Measurements from ENCODE around the gene SET.
"Not testable (repeated sequence)": the region's sequence is repeated elsewhere in the genome, so short reads cannot be mapped to it uniquely, and the experiment has no call there.

Gene SET

DNA sequence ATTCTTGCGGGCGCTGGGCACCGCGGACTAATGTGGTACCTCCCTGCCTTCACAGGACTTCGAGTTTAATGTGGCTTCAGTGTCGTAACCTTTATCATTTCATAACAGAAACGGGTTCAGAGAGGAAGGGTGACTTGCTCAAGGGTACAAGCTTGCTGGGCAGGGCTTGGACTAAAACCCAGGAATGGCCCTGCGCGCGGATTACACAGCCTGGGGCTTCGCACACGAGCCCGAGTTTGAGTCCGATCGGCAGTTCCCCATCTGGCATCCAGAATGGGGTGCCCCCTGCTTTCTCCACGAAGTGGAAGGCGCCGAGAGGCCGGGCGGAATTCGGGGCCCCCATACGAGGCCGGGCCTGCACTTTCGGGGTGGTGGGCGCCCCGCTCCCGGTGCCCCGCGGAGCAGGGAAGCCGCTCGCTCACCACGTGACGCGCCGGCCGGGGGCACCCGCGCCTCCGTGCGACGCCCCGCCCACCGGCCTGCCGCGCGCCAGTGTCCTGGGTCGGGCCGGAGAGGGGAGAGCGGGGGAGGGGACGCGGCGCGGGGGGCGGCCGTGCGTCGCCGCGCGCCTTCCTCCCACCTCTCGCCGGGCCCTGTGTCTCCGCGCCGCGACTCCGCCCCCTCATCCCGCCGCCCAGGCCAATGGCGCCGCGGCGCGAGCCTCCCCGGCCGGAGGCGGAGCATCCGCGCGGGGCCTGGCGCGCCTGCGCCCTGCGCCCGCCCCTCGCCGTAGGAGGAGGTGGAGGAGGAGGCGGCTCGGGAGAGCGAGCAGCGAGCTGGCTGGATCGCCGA is at the start of gene SET:
TSS of gene SET (plus strand) at position 722 of the 792 bp plus-strand sequence. CDS start 361 bp downstream, outside the sequence.
- DNase-seq = peak; percentile 24

DNA sequence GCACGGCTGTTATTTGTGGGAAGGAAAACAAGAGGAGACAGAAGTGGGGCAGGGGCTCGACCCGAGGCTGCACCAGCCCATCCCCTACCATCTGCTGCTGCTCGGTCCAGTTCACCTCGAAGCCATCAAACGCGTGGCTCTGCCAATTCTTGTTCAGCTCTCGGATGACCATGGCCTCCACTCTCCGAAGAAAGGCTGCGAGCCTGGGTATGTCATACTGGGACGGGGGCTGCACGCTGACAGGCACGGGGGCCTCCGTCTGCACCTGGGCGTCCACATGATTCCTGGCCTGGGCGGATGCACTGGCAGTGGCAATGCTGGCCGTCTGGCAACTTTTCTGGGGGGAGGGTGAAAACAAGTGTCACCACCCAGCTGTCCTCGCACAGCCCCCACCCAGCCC is 48.4 kb upstream of the SET start:
- DNase-seq = no peak

GRCh38 chr9:128642675-128643245 is 46.3 kb upstream of the SET start:
- no peak for DNase-seq

DNA sequence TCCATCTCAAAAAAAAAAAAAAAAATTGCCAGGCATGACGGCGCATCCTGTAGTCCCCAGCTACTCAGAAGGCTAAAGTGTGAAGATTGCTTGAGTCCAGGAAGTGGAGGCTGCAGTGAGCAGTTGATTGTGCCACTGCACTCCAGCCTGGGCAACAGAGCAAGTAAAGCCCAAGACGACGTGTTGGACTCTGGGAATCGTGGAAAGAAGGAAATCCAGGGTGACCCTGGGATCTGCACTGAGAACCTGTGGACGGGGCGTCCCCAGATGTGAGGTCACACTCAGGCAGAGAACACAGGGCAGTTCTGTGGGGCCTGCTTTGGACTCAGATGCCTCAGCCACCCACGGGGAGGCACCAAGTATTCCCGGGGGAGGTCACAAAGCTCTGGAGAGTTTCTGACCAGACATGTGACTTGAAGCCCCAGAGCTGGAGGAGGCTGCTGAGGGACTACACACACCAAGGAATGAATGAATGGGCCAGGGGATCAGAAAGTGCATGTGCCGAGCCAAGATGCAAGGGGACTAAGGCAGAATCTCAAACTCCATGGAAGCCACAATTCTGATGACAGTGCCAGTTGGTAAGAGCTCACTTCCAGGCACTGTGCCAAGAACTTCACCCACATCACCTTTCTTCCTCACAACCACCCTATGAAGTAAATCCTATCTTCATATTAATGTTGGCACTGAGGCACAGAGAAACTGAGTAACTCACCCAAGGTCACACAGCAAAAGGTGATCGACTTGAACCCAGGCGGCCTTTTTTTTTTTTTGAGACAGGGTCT is 45.3 kb upstream of the SET start:
- DNase-seq = no peak

DNA sequence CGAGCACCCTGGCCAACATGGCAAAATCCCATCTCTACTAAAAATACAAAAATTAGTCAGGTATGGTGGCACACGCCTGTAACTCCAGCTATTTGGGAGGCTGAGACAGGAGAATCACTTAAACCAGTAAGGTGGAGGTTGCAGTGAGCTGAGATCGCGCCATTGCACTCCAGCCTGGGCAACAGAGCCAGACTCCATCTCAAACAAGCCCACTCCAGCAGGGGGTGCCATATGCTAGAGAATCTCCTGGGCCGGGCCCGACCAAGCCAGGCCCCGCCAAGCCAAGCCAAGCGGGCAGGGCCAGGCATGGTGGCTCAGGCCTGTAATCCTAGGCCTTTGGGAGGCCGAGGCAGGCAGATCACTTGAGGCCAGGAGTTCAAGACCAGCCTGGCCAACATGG is 40.8 kb upstream of the SET start:
- not testable (repeated sequence) for DNase-seq

GRCh38 chr9:128651798-128652197 is 37.2 kb upstream of the SET start:
- DNase-seq = no peak

- no peak for DNase-seq
Measured at GRCh38 chr9:128653908-128654307, 35.1 kb upstream of the SET start.

DNA sequence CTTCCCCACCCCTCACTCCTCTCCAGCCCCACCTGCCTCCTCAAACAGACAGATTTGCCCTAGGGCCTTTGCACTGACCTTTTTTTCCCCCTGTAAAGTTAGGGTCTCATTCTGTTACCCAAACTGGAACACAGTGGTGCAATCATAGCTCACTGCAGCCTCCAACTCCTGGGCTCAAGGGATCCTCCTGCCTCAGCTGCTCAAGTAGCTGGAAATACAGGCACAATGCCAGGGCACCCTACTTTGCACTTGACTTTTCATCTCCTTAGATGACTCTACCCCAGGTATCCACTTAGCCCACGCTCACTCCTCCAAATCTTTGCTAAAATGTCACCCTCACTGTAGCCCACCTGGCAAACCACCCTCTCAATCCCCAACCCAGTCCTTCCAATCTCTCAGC is 34.5 kb upstream of the SET start:
- no peak for DNase-seq

DNA sequence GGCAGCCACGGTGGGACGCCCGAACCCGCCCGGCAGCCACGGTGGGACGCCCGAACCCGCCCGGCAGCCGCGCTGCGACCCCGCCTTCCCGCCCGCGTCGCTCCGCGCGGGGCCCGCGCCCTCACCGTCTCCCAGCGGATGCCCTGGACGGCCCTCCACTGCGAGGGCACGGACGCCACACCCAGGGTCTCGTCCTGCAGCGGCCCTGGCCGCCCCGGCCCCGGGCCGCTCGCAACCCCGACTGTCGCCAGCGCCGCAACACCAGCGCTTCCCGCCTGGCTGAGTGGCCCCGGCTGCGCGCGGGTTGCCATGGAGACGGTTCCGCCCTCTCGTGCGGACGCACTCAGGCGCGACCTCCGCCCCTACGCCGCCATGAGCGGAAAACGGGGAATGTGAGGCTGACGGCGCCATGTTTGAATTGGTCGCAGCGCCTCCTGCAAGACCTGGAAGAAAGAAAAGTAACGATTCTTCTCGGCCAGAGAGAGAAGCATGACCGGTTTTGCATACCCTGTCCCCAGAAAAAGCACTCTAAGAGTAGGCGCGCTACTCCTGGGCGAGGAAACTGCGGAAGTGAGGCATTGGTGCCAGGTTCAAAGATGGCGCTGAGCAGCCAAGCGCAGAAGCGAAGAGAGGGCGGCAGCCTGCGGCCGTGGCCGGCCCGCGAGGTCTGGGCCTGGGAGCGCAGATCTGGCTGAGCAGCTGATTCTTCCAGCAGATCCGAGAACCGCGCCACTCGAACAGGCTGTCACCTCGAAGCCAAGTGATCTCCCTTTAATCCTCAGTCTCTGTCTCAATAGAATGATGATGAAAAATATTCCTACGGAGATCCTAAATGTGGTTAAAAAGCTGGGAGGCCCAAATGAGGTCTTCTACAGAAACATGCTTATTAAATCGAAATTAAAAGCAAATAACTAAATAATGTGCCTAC is 32.3 kb upstream of the SET start, which contains the start of gene DYNC2I2:
TSS of gene DYNC2I2 (minus strand) at position 432 of the 928 bp plus-strand sequence. CDS start at position 311, 121 bp downstream.
- no peak for DNase-seq

DNA sequence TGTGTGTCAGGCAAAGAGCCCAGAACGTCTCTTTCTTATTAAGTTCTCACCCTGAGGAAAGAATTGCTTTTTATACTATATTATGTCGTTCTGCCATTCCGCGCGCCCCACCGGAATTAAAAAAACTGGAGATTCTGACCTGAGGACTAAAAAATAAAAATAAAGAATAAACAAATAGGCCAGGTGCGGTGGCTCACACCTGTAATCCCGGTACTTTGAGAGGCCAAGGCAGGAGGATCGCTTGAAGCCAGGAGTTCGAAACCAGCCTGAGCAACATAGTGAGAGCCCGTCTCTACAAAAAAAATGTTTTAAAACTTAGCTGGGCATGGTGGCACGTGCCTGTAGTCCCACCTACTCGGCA is 31.7 kb upstream of the SET start:
- DNase-seq = no peak

DNA sequence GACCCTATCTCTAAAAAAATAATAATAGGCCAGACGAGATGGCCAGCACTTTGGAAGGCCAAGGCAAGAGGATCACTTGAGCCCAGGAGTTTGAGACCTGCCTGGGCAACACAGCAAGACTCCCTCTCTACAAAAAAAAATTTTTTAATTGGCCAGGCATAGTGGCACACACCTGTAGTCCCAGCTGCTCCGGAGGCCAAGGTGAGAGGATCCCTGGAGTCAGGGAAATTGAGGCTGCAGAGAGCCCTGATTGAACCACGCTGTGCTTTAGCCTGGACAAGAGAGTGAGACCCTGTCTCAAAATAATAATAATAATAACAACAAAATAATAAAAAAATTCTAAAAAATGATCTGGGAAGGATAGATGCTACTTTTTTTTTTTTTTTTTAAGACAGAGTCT is 31.2 kb upstream of the SET start:
- DNase-seq = no peak

- not testable (repeated sequence) for DNase-seq
Measured at GRCh38 chr9:128666481-128666941, 22.5 kb upstream of the SET start.

- DNase-seq = no peak
Measured at GRCh38 chr9:128669786-128670185, 19.2 kb upstream of the SET start.

GRCh38 chr9:128675382-128675781 is 13.6 kb upstream of the SET start:
- DNase-seq = no peak

DNA sequence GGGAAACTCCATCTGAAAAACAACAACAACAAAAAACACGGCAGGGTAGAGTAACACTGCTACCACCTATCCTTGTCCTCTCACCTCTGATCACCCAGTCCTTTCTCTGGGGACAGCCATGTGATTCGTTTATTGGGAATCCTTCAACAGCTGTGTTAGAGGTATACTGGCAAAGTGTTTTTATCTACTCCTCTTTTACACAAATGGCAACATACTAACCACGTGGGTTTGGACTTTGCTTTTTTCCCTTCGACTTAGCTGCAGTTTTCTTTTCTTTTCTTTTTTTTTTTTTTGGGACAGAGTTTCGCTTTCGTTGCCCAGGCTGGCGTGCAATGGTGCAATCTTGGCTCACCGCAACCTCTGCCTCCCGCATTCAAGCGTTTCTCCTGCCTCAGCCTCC is 11.2 kb upstream of the SET start:
- no peak for DNase-seq

DNA sequence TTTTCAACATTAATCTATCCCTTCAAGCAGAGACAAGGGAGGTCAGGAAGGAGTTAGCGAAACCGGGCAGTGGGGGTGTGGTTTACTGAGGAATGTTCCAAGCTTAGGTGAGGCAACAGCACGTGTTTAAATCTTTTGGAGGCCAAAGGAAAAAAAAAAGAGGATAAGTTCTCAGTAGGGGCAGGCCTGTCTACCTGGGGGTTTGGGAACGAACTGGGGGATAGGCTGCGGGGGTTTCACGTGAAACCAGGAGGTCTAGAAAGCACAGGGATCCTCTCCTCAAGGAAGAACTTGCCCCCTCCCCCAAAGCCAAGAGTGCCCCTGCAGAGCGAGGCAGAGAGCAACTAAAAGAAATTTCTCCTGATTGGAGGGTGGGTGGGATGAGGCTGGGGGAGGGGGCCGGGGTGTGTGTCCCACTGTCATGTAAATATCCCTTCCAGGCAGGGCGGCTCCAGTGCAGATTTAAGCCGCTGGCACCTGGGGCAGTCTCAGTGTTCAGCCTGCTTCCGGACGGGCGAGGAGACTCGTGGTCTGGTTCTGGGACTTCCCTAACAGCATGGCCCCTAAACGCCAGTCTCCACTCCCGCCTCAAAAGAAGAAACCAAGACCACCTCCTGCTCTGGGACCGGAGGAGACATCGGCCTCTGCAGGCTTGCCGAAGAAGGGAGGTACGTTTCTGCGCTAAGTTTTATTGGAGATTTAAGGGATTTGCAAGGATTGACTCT is 5.5 kb upstream of the SET start:
- DNase-seq = no peak

DNA sequence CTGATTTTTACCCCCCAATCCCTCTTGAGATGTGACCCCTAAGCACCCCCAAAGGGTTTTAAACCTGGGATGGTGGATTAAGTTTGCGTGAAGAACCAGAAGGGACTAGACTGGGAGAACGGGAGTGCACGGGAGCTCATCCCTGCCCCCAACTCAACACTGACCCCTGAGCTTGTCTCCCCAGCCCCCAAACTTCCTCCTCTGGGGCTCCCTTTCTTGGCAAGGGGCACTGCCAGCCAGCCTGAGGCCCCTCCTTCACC is 5.0 kb upstream of the SET start:
- DNase-seq = no peak

GRCh38 chr9:128684325-128685199 is 4.5 kb upstream of the SET start:
- no peak for DNase-seq

GRCh38 chr9:128685636-128686489 is 3.2 kb upstream of the SET start:
- no peak for DNase-seq

- no peak for DNase-seq
Measured at GRCh38 chr9:128687453-128687852, 1.6 kb upstream of the SET start.

All from NCI-H187 treated with DMSO at 0.1 percent for 48 hours (cell line).